MG63 (cell line): Measurements from ENCODE around the gene SEC31B. TPM values are rescaled to one million over a fixed set of nuclear protein-coding genes. Genes with fewer than 3 reads are reported as not detected.

Source experiments
- total RNA-seq: library from RNA; depleted of rRNA; stranded (reverse); fragments of >200 nt; shearing (Covaris generic); gene quantifications from 2 replicates; pipeline ENCODE4 v1.2.3, GENCODE V29; 2014; ENCODE audit warnings: low replicate concordance; rRNA removed

SEC31B gene
- total RNA-seq, 1 experiment from 2014 or later: 0.72 TPM

Other genes with a start within 250 kb of the SEC31B start
- gene BLOC1S2, start 233.2 kb downstream of the SEC31B start, total RNA-seq: 43.0 and 74.3 TPM in 2 replicates
- not detected in 2 replicates for gene PKD2L1, start 189.6 kb downstream of the SEC31B start, total RNA-seq
- 48.8 and 56.3 TPM in 2 replicates for gene SCD, start 172.6 kb downstream of the SEC31B start, total RNA-seq
- gene WNT8B, start 56.9 kb downstream of the SEC31B start, total RNA-seq: not detected in 2 replicates
- gene NDUFB8, start 10.0 kb upstream of the SEC31B start, total RNA-seq: 87.7 and 143 TPM in 2 replicates
- 9.0 and 16.2 TPM in 2 replicates for gene HIF1AN, start 16.1 kb upstream of the SEC31B start, total RNA-seq
- gene PAX2, start 225.7 kb upstream of the SEC31B start, total RNA-seq: not detected in 2 replicates